ENCODE measurements around the gene RAPSN.

The RAPSN gene

GRCh38 chr11:47406896-47407745 is 41.8 kb downstream of the RAPSN start:
- DNase-seq = no peak

- no peak for DNase-seq
Observed at GRCh38 chr11:47403571-47403970, 45.4 kb downstream of the RAPSN start.

- DNase-seq = no peak
Observed at GRCh38 chr11:47403135-47403534, 45.8 kb downstream of the RAPSN start.

- DNase-seq = peak; percentile 25
Observed at GRCh38 chr11:47400768-47401279, 48.1 kb downstream of the RAPSN start.

- peak; percentile 24 for DNase-seq
Observed at GRCh38 chr11:47399860-47400767, 48.8 kb downstream of the RAPSN start.

GRCh38 chr11:47398551-47398950 is 50.4 kb downstream of the RAPSN start:
- no peak for DNase-seq

GRCh38 chr11:47398011-47398410 is 50.9 kb downstream of the RAPSN start:
- no peak for DNase-seq

GRCh38 chr11:47396049-47396320 is 53.0 kb downstream of the RAPSN start:
- DNase-seq = no peak

GRCh38 chr11:47395223-47396048 is 53.5 kb downstream of the RAPSN start:
- no peak for DNase-seq

GRCh38 chr11:47394322-47395222 is 54.4 kb downstream of the RAPSN start:
- no peak for DNase-seq

- no peak for DNase-seq
Observed at GRCh38 chr11:47394050-47394321, 55.0 kb downstream of the RAPSN start.

GRCh38 chr11:47393163-47394049 is 55.5 kb downstream of the RAPSN start:
- DNase-seq = peak; percentile 20

- DNase-seq = no peak
Observed at GRCh38 chr11:47392546-47393162, 56.3 kb downstream of the RAPSN start.

- no peak for DNase-seq
Observed at GRCh38 chr11:47391711-47392432, 57.1 kb downstream of the RAPSN start.

- no peak for DNase-seq
Observed at GRCh38 chr11:47391077-47391583, 57.8 kb downstream of the RAPSN start.

- DNase-seq = no peak
Observed at GRCh38 chr11:47390422-47390760, 58.5 kb downstream of the RAPSN start.

GRCh38 chr11:47389577-47390421 is 59.1 kb downstream of the RAPSN start:
- no peak for DNase-seq

GRCh38 chr11:47388697-47389576 is 60.0 kb downstream of the RAPSN start:
- DNase-seq = no peak
